Measurements from ENCODE around the gene TLE2.

TLE2 gene

DNA sequence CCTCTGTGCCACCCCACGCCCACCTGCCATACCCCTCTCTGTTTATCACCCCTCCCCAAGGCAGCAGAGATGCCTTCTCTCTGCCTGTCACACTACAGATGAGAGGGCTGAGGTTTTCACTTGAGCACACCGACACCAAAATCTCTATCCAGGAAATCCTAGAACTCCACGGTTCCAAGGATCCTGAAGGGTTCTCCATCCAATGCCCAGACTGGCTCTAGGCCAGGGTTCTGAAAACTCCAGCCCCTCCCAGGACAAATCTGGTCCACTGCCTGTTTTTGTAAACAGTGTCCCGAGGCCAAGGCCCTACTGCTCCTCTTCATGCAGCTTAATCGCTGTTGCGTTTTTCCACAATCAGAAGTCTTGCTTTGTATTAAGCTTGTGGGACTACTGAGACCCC is 20.1 kb downstream of the TLE2 start:
- CTCF ChIA-PET = no interaction called here
- H3K4me3 ChIP-seq (ENCODE audit: low read depth, low read length) = no peak overlapping the region
- POLR2A ChIA-PET = no interaction called here
- no peak for DNase-seq (ENCODE audit: low read depth, low spot score)
- TF ChIP-seq, protein P1, sequence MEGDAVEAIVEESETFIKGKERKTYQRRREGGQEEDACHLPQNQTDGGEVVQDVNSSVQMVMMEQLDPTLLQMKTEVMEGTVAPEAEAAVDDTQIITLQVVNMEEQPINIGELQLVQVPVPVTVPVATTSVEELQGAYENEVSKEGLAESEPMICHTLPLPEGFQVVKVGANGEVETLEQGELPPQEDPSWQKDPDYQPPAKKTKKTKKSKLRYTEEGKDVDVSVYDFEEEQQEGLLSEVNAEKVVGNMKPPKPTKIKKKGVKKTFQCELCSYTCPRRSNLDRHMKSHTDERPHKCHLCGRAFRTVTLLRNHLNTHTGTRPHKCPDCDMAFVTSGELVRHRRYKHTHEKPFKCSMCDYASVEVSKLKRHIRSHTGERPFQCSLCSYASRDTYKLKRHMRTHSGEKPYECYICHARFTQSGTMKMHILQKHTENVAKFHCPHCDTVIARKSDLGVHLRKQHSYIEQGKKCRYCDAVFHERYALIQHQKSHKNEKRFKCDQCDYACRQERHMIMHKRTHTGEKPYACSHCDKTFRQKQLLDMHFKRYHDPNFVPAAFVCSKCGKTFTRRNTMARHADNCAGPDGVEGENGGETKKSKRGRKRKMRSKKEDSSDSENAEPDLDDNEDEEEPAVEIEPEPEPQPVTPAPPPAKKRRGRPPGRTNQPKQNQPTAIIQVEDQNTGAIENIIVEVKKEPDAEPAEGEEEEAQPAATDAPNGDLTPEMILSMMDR (IDR thresholded peaks at IDR 0.05; ENCODE audit: insufficient read depth, low read length, missing control alignments) = no peak

DNA sequence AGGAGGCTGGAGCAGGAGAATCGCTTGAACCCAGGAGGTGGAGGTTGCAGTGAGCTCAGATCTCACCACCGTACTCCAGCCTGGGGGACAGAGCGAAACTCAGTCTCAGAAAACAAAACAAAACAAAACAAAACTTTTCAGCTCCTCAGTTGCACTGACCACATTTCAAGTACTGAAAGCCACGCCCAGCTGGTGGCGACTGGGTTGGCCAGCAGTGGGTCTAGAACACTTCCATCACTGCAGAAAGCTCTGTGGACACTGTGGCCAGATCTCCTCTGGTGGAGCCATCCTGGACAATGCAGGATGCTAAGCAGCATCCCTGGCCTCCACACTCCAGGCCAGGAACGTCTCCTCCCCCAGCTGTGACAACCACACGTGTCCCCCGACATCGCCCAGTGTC is 21.1 kb downstream of the TLE2 start:
- DNase-seq (ENCODE audit: low read depth, low spot score) = no peak
- POLR2A ChIA-PET = no interaction called here
- CTCF ChIA-PET = no interaction called here
- H3K4me3 ChIP-seq (ENCODE audit: low read depth, low read length) = no peak overlapping the region
- TF ChIP-seq, protein P1 (IDR thresholded peaks at IDR 0.05; ENCODE audit: insufficient read depth, low read length, missing control alignments) = no peak

- DNase-seq (ENCODE audit: low read depth, low spot score) = no peak
- ChIA-PET CTCF (no interaction called here), POLR2A (no interaction called here)
- TF ChIP-seq, protein P1 (IDR thresholded peaks at IDR 0.05; ENCODE audit: insufficient read depth, low read length, missing control alignments) = no peak
- no peak overlapping the region for H3K4me3 ChIP-seq (ENCODE audit: low read depth, low read length)
Measured at GRCh38 chr19:3006075-3006767, 22.9 kb downstream of the TLE2 start.

DNA sequence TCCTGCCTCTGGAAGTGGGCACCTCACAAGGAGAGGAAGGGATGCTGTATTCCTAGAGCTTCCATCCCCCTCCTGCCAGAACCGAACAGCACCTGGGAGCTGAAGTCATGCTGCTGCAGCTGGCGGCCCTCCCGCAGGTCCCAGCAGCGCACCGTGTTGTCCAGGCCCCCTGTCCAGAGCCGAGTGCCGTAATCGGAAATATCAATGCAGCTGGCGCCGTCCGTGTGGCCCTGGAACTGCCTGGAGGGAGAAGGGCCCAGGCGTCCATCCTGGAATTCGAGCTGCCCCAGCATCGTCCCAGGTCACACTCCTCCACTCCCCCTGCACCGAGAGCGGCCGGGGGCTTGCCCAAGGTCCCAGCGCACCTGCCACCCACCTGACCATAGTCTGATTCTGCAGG is 23.7 kb downstream of the TLE2 start:
- DNase-seq (ENCODE audit: low read depth, low spot score) = no peak
- H3K4me3 ChIP-seq (ENCODE audit: low read depth, low read length) = no peak overlapping the region
- ChIA-PET POLR2A (no interaction called here), CTCF (interaction anchor here (1.4 kb wide), 1 partner anchor 9 kb away, joined by 3 read pairs; no protein-coding TSS in a partner anchor)
- TF ChIP-seq, protein P1 (IDR thresholded peaks at IDR 0.05; ENCODE audit: insufficient read depth, low read length, missing control alignments) = no peak

DNA sequence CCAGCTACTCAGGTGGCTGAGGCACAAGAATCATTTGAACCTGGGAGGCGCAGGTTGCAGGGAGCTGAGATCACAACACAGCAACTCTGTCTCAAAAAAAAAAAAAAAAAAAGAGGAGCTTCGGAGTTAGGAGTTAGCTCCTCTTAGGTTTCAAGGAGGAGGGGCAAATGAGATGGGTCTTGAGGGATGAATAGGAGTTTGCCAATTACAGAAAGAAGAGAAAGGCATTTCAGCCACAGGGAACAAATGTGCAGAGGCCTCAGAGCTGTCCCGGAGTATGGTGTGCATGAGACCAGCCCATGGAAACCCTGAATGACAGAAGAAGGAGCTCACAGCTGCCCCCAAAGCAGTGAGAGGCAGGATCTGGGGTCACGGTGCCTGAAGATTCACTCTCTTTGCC is 24.6 kb downstream of the TLE2 start:
- no peak for DNase-seq (ENCODE audit: low read depth, low spot score)
- TF ChIP-seq, protein P1 (IDR thresholded peaks at IDR 0.05; ENCODE audit: insufficient read depth, low read length, missing control alignments) = no peak
- POLR2A ChIA-PET = no interaction called here
- no peak overlapping the region for H3K4me3 ChIP-seq (ENCODE audit: low read depth, low read length)
- CTCF ChIA-PET = interaction anchor here (1.1 to 1.4 kb wide), 2 partner anchors 8 to 13 kb away, joined by 3 read pairs; no protein-coding TSS in a partner anchor

DNA sequence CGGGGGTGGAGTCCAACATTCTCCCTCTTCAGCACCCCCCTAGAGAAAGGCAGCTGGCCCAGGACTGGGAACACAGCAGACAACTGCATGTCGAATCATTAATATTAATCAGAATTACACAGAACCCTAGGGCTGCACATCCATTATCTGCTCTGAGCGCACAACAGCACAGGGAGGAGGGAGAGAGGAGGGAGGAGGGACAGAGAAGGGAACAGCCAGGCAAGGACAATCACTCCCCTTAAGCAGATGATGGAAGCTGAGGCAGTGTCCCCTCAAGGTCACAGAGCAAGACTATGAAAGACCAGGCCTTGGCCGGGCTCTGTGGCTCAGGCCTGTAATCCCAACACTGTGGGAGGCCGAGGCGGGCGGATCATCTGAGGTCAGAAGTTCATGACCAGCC is 26.0 kb downstream of the TLE2 start:
- no peak for DNase-seq (ENCODE audit: low read depth, low spot score)
- no peak overlapping the region for H3K4me3 ChIP-seq (ENCODE audit: low read depth, low read length)
- ChIA-PET CTCF (no interaction called here), POLR2A (no interaction called here)
- TF ChIP-seq, protein P1 (IDR thresholded peaks at IDR 0.05; ENCODE audit: insufficient read depth, low read length, missing control alignments) = no peak

Measured in AG04449 (cell line).